PC-3 (cell line): ENCODE measurements around the gene CCDC158.

Source experiments
- EZH2phosphoT487 ChIP-seq: fragments of 300-600 bp; sonication (generic); IDR thresholded peaks from 2 replicates; pipeline ENCODE4 v1.6.1; 2018; ENCODE audit warnings: mild to moderate bottlenecking, antibody characterized with exemption, low read length, borderline replicate concordance
- TF ChIP-seq, protein P1 (sequence below): fragments of 300-600 bp; sonication (generic); conservative IDR thresholded peaks from 2 replicates; pipeline ENCODE4 v1.5.1; 2017; ENCODE audit warnings: antibody characterized with exemption, low read depth, mild to moderate bottlenecking, low read length

- TF ChIP-seq, protein P1, sequence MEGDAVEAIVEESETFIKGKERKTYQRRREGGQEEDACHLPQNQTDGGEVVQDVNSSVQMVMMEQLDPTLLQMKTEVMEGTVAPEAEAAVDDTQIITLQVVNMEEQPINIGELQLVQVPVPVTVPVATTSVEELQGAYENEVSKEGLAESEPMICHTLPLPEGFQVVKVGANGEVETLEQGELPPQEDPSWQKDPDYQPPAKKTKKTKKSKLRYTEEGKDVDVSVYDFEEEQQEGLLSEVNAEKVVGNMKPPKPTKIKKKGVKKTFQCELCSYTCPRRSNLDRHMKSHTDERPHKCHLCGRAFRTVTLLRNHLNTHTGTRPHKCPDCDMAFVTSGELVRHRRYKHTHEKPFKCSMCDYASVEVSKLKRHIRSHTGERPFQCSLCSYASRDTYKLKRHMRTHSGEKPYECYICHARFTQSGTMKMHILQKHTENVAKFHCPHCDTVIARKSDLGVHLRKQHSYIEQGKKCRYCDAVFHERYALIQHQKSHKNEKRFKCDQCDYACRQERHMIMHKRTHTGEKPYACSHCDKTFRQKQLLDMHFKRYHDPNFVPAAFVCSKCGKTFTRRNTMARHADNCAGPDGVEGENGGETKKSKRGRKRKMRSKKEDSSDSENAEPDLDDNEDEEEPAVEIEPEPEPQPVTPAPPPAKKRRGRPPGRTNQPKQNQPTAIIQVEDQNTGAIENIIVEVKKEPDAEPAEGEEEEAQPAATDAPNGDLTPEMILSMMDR: no peak
- TF ChIP-seq EZH2phosphoT487: no peak
Measured at GRCh38 chr4:76280488-76281441, 140.2 kb downstream of the CCDC158 start.
